Activated T-helper 1 cell treated with anti-CD3 and anti-CD28 coated beads, Interleukin-12 subunit alpha, Interleukin-12 subunit beta, Interleukin-2, Interleukin-4 antibody, amounts not matched to agents 30 ng/mL and 10 ng/mL and 1 ng/mL, durations not matched to agents 14 hours and 24 hours and 36 hours (primary cell): ENCODE results near the gene ARFGEF3. TPM values are rescaled to one million over a fixed set of nuclear protein-coding genes. Genes with fewer than 3 reads are reported as not detected.
A peak's percentile ranks its signal among the peaks of the same experiment; 100 is the strongest.

Experiments
- DNase-seq: peaks from one replicate; pipeline ENCODE4 v3.0.0; 2021; ENCODE audit warnings: low spot score
- H3K27ac Mint-ChIP-seq: one replicate; pipeline ENCODE4 v1.8.0; 2021; ENCODE audit warnings: mild to moderate bottlenecking, mixed read lengths
- H3K27me3 Mint-ChIP-seq: one replicate; pipeline ENCODE4 v1.8.0; 2022; ENCODE audit warnings: mild to moderate bottlenecking, moderate library complexity, mixed read lengths; ENCODE audit not compliant: insufficient read depth
- H3K36me3 Mint-ChIP-seq: one replicate; pipeline ENCODE4 v1.8.0; 2021; ENCODE audit warnings: low read depth, mixed read lengths
- H3K4me1 Mint-ChIP-seq: one replicate; pipeline ENCODE4 v1.8.0; 2021; ENCODE audit warnings: low read depth, mixed read lengths
- H3K4me3 Mint-ChIP-seq: one replicate; pipeline ENCODE4 v1.8.0; 2021; ENCODE audit warnings: mild to moderate bottlenecking, moderate library complexity, mixed read lengths
- H3K9me3 Mint-ChIP-seq: one replicate; pipeline ENCODE4 v1.8.0; 2021; ENCODE audit warnings: mixed read lengths
- intact Hi-C: fragments of 100-400 bp; cut with micrococcal nuclease; formaldehyde crosslinking; loops from one replicate; pipeline ENCODE4 v1.15.1; 2024
- total RNA-seq: library from RNA; stranded (reverse); gene quantifications from 2 replicates; pipeline ENCODE4 v1.2.3, GENCODE V29; 2022

Gene ARFGEF3
- total RNA-seq, 1 donor from 2014 or later = 0.29 TPM

- intact Hi-C loops = no loop called here
- H3K27ac Mint-ChIP-seq = no peak overlapping the region
- no peaks in the 10 kb centered on the region for H3K9me3 Mint-ChIP-seq
- H3K4me3 Mint-ChIP-seq = no peak overlapping the region
- no peaks in the 10 kb centered on the region for H3K36me3 Mint-ChIP-seq
- no peaks in the 10 kb centered on the region for H3K4me1 Mint-ChIP-seq
- no peak for DNase-seq
- H3K27me3 Mint-ChIP-seq = peaks cover 1% of the 10 kb centered on the region
Measured at GRCh38 chr6:138330763-138331162, 169.0 kb downstream of the ARFGEF3 start.

- Mint-ChIP-seq H3K27ac (no peak overlapping the region), H3K4me1 (no peaks in the 10 kb centered on the region), H3K27me3 (peaks cover 1% of the 10 kb centered on the region), H3K4me3 (no peak overlapping the region), H3K9me3 (no peaks in the 10 kb centered on the region), H3K36me3 (no peaks in the 10 kb centered on the region)
- intact Hi-C loops = no loop called here
- no peak for DNase-seq
Measured at GRCh38 chr6:138331444-138331843, 169.7 kb downstream of the ARFGEF3 start.

GRCh38 chr6:138331984-138332383 is 170.2 kb downstream of the ARFGEF3 start:
- intact Hi-C loops = no loop called here
- H3K27ac Mint-ChIP-seq = no peak overlapping the region
- H3K4me3 Mint-ChIP-seq = no peak overlapping the region
- DNase-seq = no peak
- H3K4me1 Mint-ChIP-seq = no peaks in the 10 kb centered on the region
- H3K9me3 Mint-ChIP-seq = no peaks in the 10 kb centered on the region
- H3K36me3 Mint-ChIP-seq = no peaks in the 10 kb centered on the region
- peaks cover 1% of the 10 kb centered on the region for H3K27me3 Mint-ChIP-seq

GRCh38 chr6:138334000-138334399 is 172.3 kb downstream of the ARFGEF3 start:
- no peak overlapping the region for H3K4me3 Mint-ChIP-seq
- DNase-seq = no peak
- H3K27ac Mint-ChIP-seq = peak overlapping the region; percentile 40
- H3K36me3 Mint-ChIP-seq = no peaks in the 10 kb centered on the region
- peaks cover 1% of the 10 kb centered on the region for H3K27me3 Mint-ChIP-seq
- H3K9me3 Mint-ChIP-seq = no peaks in the 10 kb centered on the region
- intact Hi-C loops = no loop called here
- no peaks in the 10 kb centered on the region for H3K4me1 Mint-ChIP-seq

- no peaks in the 10 kb centered on the region for H3K9me3 Mint-ChIP-seq
- DNase-seq = no peak
- intact Hi-C loops = no loop called here
- no peaks in the 10 kb centered on the region for H3K4me1 Mint-ChIP-seq
- H3K36me3 Mint-ChIP-seq = no peaks in the 10 kb centered on the region
- H3K27me3 Mint-ChIP-seq = peaks cover 3% of the 10 kb centered on the region
- H3K4me3 Mint-ChIP-seq = no peak overlapping the region
- no peak overlapping the region for H3K27ac Mint-ChIP-seq
Measured at GRCh38 chr6:138334963-138335362, 173.2 kb downstream of the ARFGEF3 start.

- Mint-ChIP-seq H3K27ac (no peak overlapping the region), H3K27me3 (peaks cover 3% of the 10 kb centered on the region), H3K9me3 (no peaks in the 10 kb centered on the region), H3K4me1 (no peaks in the 10 kb centered on the region), H3K4me3 (no peak overlapping the region), H3K36me3 (no peaks in the 10 kb centered on the region)
- no peak for DNase-seq
- intact Hi-C loops = no loop called here
Measured at GRCh38 chr6:138336221-138336620, 174.5 kb downstream of the ARFGEF3 start.

- Mint-ChIP-seq H3K4me3 (no peak overlapping the region), H3K9me3 (no peaks in the 10 kb centered on the region), H3K27ac (no peak overlapping the region), H3K27me3 (peaks cover 5% of the 10 kb centered on the region), H3K36me3 (no peaks in the 10 kb centered on the region), H3K4me1 (no peaks in the 10 kb centered on the region)
- no peak for DNase-seq
- intact Hi-C loops = no loop called here
Measured at GRCh38 chr6:138337076-138337475, 175.3 kb downstream of the ARFGEF3 start.

GRCh38 chr6:138339024-138339423 is 177.3 kb downstream of the ARFGEF3 start:
- no peaks in the 10 kb centered on the region for H3K36me3 Mint-ChIP-seq
- H3K4me3 Mint-ChIP-seq = no peak overlapping the region
- H3K4me1 Mint-ChIP-seq = no peaks in the 10 kb centered on the region
- H3K9me3 Mint-ChIP-seq = no peaks in the 10 kb centered on the region
- peaks cover 10% of the 10 kb centered on the region for H3K27me3 Mint-ChIP-seq
- no peak overlapping the region for H3K27ac Mint-ChIP-seq
- intact Hi-C loops = no loop called here
- no peak for DNase-seq

GRCh38 chr6:138341176-138341575 is 179.4 kb downstream of the ARFGEF3 start:
- Mint-ChIP-seq H3K4me1 (no peaks in the 10 kb centered on the region), H3K27me3 (peaks cover 10% of the 10 kb centered on the region), H3K4me3 (no peak overlapping the region), H3K9me3 (no peaks in the 10 kb centered on the region), H3K27ac (no peak overlapping the region), H3K36me3 (no peaks in the 10 kb centered on the region)
- DNase-seq = no peak
- intact Hi-C loops = no loop called here

GRCh38 chr6:138343112-138343511 is 181.4 kb downstream of the ARFGEF3 start:
- Mint-ChIP-seq H3K36me3 (no peaks in the 10 kb centered on the region), H3K4me3 (no peak overlapping the region), H3K9me3 (no peaks in the 10 kb centered on the region), H3K27ac (no peak overlapping the region), H3K27me3 (peaks cover 14% of the 10 kb centered on the region), H3K4me1 (no peaks in the 10 kb centered on the region)
- no peak for DNase-seq
- intact Hi-C loops = no loop called here

- Mint-ChIP-seq H3K36me3 (no peaks in the 10 kb centered on the region), H3K4me3 (no peak overlapping the region), H3K27ac (no peak overlapping the region), H3K4me1 (no peaks in the 10 kb centered on the region), H3K27me3 (peaks cover 14% of the 10 kb centered on the region), H3K9me3 (no peaks in the 10 kb centered on the region)
- no peak for DNase-seq
- intact Hi-C loops = no loop called here
Measured at GRCh38 chr6:138345565-138346285, 184.0 kb downstream of the ARFGEF3 start.

- Mint-ChIP-seq H3K4me1 (no peaks in the 10 kb centered on the region), H3K9me3 (no peaks in the 10 kb centered on the region), H3K27ac (no peak overlapping the region), H3K36me3 (no peaks in the 10 kb centered on the region), H3K4me3 (no peak overlapping the region), H3K27me3 (peaks cover 14% of the 10 kb centered on the region)
- intact Hi-C loops = no loop called here
- no peak for DNase-seq
Measured at GRCh38 chr6:138346302-138347195, 184.8 kb downstream of the ARFGEF3 start.

GRCh38 chr6:138347864-138348263 is 186.1 kb downstream of the ARFGEF3 start:
- Mint-ChIP-seq H3K4me3 (no peak overlapping the region), H3K9me3 (no peaks in the 10 kb centered on the region), H3K36me3 (no peaks in the 10 kb centered on the region), H3K4me1 (no peaks in the 10 kb centered on the region), H3K27me3 (peaks cover 10% of the 10 kb centered on the region), H3K27ac (no peak overlapping the region)
- DNase-seq = no peak
- intact Hi-C loops = no loop called here
